KMS-11 (cell line): ENCODE results near the gene THUMPD2.

ENCODE experiments used
- H2AFZ ChIP-seq: fragments of 200-600 bp; sonication (generic); 2 replicates; pipeline ENCODE4 v1.6.1; 2016; ENCODE audit warnings: antibody characterized with exemption, mixed run types, low read depth
- H3K27ac ChIP-seq: fragments of 200-600 bp; sonication (generic); 2 replicates; pipeline ENCODE4 v1.6.1; 2016; ENCODE audit warnings: mild to moderate bottlenecking, mixed run types
- H3K27me3 ChIP-seq: fragments of 200-600 bp; sonication (generic); 2 replicates; pipeline ENCODE4 v1.6.1; 2017; ENCODE audit warnings: mild to moderate bottlenecking, low read depth, mixed run types, moderate library complexity; ENCODE audit not compliant: insufficient read depth
- H3K36me3 ChIP-seq: fragments of 200-600 bp; sonication (generic); 2 replicates; pipeline ENCODE4 v1.6.1; 2017; ENCODE audit warnings: mild to moderate bottlenecking, mixed run types; ENCODE audit not compliant: insufficient read depth
- H3K4me1 ChIP-seq: fragments of 200-600 bp; sonication (generic); 2 replicates; pipeline ENCODE4 v1.6.1; 2016; ENCODE audit warnings: mild to moderate bottlenecking, low read depth, mixed run types; ENCODE audit not compliant: poor library complexity, severe bottlenecking
- H3K4me2 ChIP-seq: fragments of 200-600 bp; sonication (generic); 2 replicates; pipeline ENCODE4 v1.7.0; 2016; ENCODE audit warnings: mild to moderate bottlenecking, mixed run types
- H3K4me3 ChIP-seq: fragments of 200-600 bp; sonication (generic); IDR thresholded peaks from 2 replicates; pipeline ENCODE4 v1.6.1; 2017; ENCODE audit warnings: low read depth, low read length, mixed read lengths; ENCODE audit not compliant: insufficient read depth
- H3K79me2 ChIP-seq: fragments of 200-600 bp; sonication (generic); 2 replicates; pipeline ENCODE4 v1.6.1; 2016; ENCODE audit warnings: low read depth, mixed run types; ENCODE audit not compliant: insufficient read depth
- H3K9ac ChIP-seq: fragments of 200-600 bp; sonication (generic); 2 replicates; pipeline ENCODE4 v1.6.1; 2016; ENCODE audit warnings: mild to moderate bottlenecking, mixed run types
- H4K20me1 ChIP-seq: fragments of 200-600 bp; sonication (generic); 2 replicates; pipeline ENCODE4 v1.6.1; 2016; ENCODE audit warnings: mild to moderate bottlenecking, mixed run types; ENCODE audit not compliant: insufficient read depth
- CTCF ChIP-seq: fragments of 200-600 bp; sonication (generic); conservative IDR thresholded peaks from 2 replicates; pipeline ENCODE4 v1.6.1; 2017; ENCODE audit warnings: low read depth, mild to moderate bottlenecking, antibody characterized with exemption, low read length, moderate library complexity, mixed read lengths

Gene THUMPD2

GRCh38 chr2:39734445-39734844, 44.6 kb downstream of the THUMPD2 start:
- Histone ChIP-seq H3K79me2 (no peaks in the 10 kb centered on the region), H3K4me1 (no peaks in the 10 kb centered on the region), H3K27ac (no peak overlapping the region), H3K4me2 (no peak overlapping the region), H3K9ac (no peak overlapping the region), H4K20me1 (no peaks in the 10 kb centered on the region), H3K36me3 (no peaks in the 10 kb centered on the region; the same call in 1 of the 2 replicates), H3K4me3 (no peak overlapping the region), H2AFZ (no peak overlapping the region), H3K27me3 (no peaks in the 10 kb centered on the region)
- TF ChIP-seq CTCF, result no peak

DNA sequence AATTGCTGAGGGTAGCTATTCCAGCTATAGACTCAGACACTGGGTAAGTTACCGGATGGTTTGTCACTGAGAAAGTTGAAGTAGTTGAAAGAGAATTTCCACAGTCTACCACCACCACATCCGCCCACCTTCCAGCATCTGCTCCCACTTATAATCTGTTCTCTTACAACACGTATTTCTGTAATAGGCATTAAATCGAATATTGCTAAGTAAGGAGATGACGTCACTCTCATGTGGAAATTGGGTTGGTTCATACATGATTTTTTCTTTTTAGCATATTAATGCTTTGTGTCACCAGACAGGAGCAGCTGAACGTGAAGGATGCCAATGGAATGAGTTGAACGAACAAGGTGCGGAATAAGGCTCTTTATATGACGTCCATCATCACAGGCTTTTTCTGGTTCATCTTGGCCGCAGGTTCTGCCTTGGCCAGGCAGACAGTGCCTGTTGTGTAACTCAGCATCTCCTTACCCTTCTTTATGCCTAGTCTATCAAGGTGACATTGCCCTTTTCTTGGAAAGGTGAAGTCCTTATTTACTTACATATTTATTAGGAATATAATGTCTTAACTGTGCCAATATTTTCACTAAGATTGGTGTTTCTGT, 45.9 kb downstream of the THUMPD2 start:
- Histone ChIP-seq H3K36me3 (no peaks in the 10 kb centered on the region; the same call in 1 of the 2 replicates), H3K27ac (no peak overlapping the region), H3K27me3 (no peaks in the 10 kb centered on the region), H3K9ac (no peak overlapping the region), H3K4me3 (no peak overlapping the region), H3K4me1 (no peaks in the 10 kb centered on the region), H3K79me2 (no peaks in the 10 kb centered on the region), H4K20me1 (no peaks in the 10 kb centered on the region), H2AFZ (no peak overlapping the region), H3K4me2 (no peak overlapping the region)
- no peak for TF ChIP-seq CTCF

- Histone ChIP-seq H3K36me3 (no peaks in the 10 kb centered on the region; the same call in 1 of the 2 replicates), H3K4me1 (no peaks in the 10 kb centered on the region), H3K79me2 (no peaks in the 10 kb centered on the region), H4K20me1 (no peaks in the 10 kb centered on the region), H3K27me3 (no peaks in the 10 kb centered on the region), H3K27ac (no peak overlapping the region), H3K4me3 (no peak overlapping the region), H2AFZ (no peak overlapping the region), H3K9ac (no peak overlapping the region), H3K4me2 (no peak overlapping the region)
- TF ChIP-seq CTCF, result no peak
Observed at GRCh38 chr2:39732482-39732881, 46.6 kb downstream of the THUMPD2 start.

DNA sequence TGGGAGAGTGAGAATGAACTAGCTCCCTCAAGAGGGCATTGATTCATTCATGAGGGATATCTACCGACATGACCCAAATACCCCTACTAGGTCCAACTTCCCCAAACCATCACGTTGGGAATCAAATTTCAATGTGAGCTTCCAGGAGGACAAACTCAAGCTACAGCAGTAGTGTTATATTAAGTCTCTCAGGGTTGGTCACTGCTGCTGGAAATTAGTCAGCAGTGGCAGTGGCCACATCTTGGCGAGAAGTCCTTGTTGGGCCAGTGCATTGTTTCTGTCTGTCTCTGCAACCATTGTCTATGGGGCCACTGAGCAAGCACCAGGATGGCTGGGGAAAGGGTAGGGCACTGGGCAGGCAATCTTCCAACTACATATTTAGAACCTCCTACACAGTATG, 47.5 kb downstream of the THUMPD2 start:
- Histone ChIP-seq H3K27ac (no peak overlapping the region), H4K20me1 (no peaks in the 10 kb centered on the region), H3K4me1 (no peaks in the 10 kb centered on the region), H3K36me3 (no peaks in the 10 kb centered on the region; the same call in 1 of the 2 replicates), H3K79me2 (no peaks in the 10 kb centered on the region), H2AFZ (no peak overlapping the region), H3K4me3 (no peak overlapping the region), H3K27me3 (no peaks in the 10 kb centered on the region), H3K4me2 (no peak overlapping the region), H3K9ac (no peak overlapping the region)
- no peak for TF ChIP-seq CTCF
